GM19372 (cell line): ENCODE data around the gene PTPRR.

Experiments used
- ATAC-seq: cut with Tn5 transposase; IDR thresholded peaks from one replicate; pipeline ENCODE4 v1.9.1; 2021; ENCODE audit warnings: mild to moderate bottlenecking, low read depth, moderate library complexity; ENCODE audit not compliant: unreplicated experiment

The PTPRR gene

GRCh38 chr12:70919176-70919575 is 1.4 kb downstream of the PTPRR start:
- no peak for ATAC-seq

- ATAC-seq, result no peak
These were observed 2.2 kb downstream of the PTPRR start for GRCh38 chr12:70918321-70918720.

- no peak for ATAC-seq
These were observed 9.9 kb downstream of the PTPRR start for GRCh38 chr12:70910666-70911065.

- no peak for ATAC-seq
These were observed 11.6 kb downstream of the PTPRR start for GRCh38 chr12:70908978-70909377.

GRCh38 chr12:70907412-70907811 is 13.1 kb downstream of the PTPRR start:
- ATAC-seq, result no peak

GRCh38 chr12:70895956-70896355 is 24.6 kb downstream of the PTPRR start:
- ATAC-seq, result no peak

GRCh38 chr12:70892593-70892992 is 27.9 kb downstream of the PTPRR start:
- no peak for ATAC-seq

- ATAC-seq, result no peak
These were observed 29.4 kb downstream of the PTPRR start for GRCh38 chr12:70890895-70891832.

GRCh38 chr12:70885956-70886355 is 34.6 kb downstream of the PTPRR start:
- no peak for ATAC-seq

GRCh38 chr12:70883855-70884254 is 36.7 kb downstream of the PTPRR start:
- ATAC-seq, result no peak

- ATAC-seq, result no peak
These were observed 39.8 kb downstream of the PTPRR start for GRCh38 chr12:70880744-70881143.

- ATAC-seq, result no peak
These were observed 43.6 kb downstream of the PTPRR start for GRCh38 chr12:70876952-70877351.

GRCh38 chr12:70875628-70876027 is 44.9 kb downstream of the PTPRR start:
- no peak for ATAC-seq

- ATAC-seq, result no peak
These were observed 65.5 kb downstream of the PTPRR start for GRCh38 chr12:70854881-70855568.

- no peak for ATAC-seq
These were observed 66.4 kb downstream of the PTPRR start for GRCh38 chr12:70854138-70854537.

- ATAC-seq, result no peak
These were observed 67.2 kb downstream of the PTPRR start for GRCh38 chr12:70853326-70853725.

GRCh38 chr12:70852416-70853150 is 68.0 kb downstream of the PTPRR start:
- no peak for ATAC-seq

- no peak for ATAC-seq
These were observed 71.1 kb downstream of the PTPRR start for GRCh38 chr12:70849265-70849960.

GRCh38 chr12:70847871-70848270 is 72.7 kb downstream of the PTPRR start:
- no peak for ATAC-seq

- no peak for ATAC-seq
These were observed 75.3 kb downstream of the PTPRR start for GRCh38 chr12:70845268-70845667.
